ENCODE data around the gene RNF138.
A peak's percentile ranks its signal among the peaks of the same experiment; 100 is the strongest.
"Not testable (repeated sequence)": the region's sequence is repeated elsewhere in the genome, so short reads cannot be mapped to it uniquely, and the experiment has no call there.

The RNF138 gene

DNA sequence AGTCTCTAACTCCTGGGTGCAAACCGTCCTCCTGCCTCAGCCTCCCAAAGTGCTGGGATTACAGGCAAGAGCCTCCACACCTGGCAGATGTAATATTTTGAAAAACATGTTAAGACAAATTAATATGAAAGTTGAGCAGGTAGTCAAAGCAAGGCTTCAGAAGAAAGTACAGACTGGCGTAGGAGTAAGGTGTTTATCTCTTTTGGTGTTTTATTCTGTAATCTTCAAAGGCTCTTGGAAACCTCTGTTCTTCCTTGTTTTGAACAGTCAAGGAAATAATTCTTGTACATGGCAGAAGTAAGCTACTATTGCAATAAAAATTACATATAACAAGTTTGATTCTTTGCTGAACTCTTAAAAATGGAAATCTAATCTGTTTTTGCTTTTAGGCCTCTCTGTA lies 5.3 kb downstream of the RNF138 start:
- DNase-seq = no peak

DNA sequence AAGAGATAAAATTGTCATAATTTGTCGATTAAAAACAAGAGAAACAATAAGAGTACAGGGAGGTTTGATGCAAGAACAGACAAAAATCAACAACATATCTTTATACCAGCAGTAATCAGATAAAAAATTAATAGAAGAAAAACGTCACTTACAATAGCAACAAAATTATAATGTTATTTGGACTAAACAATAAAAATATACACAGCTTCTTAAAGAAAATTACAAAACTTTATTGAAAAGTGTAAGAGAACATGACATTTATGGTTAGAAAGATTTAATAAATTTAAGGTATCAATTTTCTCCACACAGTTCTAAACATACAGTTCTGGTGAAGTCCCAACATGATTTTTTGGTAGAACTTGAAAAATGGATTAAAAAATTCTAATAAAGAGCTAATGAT lies 12.8 kb downstream of the RNF138 start:
- no peak for DNase-seq

DNA sequence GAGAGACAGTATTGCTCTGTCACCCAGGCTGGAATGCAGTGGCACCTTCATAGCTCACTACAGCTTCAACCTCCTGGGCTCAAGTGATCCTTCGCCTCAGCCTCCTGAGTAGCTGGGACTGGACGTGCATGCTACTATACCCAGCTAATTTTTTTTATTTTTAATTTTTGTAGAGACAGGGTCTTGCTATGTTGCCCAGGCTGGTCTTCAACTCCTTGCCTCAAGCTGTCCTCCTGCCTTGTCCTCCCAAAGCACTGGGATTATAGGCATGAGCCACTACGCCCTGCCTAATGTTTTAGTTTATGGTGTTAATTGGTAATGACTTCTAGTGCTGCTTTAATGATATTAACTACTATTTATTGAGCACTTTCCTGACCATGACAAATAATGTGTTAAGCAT lies 18.3 kb downstream of the RNF138 start:
- DNase-seq = no peak

DNA sequence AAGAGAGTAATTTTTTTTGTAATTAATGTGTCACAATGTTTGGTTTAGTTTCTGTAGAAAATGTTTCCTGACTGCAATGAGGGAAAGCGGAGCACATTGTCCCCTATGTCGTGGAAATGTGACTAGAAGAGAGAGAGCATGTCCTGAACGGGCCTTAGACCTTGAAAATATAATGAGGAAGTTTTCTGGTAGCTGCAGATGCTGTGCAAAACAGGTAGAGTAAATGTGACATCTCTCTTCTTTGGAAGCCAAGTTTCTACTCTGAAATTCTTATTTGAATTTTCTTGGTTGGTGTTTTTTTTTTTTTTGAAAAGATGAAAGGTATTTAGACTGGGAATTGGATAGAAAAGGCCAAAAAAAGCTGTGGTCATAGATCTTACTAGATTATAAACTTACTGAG lies 20.0 kb downstream of the RNF138 start:
- no peak for DNase-seq

DNA sequence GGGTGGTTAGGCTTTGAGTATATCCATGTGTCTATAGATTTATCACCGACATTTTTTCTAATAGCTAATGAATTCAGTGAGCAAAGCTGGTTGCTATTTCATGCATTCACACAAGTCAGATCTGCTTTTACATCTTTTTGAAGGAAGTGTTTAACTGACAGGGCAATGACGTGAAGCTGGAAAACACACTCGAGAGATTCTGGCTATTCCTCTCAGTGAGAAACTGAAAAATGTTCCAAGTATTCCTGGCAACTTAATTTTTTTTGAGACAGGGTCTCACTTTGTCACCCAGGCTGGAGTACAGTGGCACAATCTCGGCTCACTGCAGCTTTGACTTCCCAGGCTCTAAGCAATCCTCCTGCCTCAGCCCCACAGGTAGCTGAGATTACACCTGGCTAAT lies 21.2 kb downstream of the RNF138 start:
- DNase-seq = no peak

DNA sequence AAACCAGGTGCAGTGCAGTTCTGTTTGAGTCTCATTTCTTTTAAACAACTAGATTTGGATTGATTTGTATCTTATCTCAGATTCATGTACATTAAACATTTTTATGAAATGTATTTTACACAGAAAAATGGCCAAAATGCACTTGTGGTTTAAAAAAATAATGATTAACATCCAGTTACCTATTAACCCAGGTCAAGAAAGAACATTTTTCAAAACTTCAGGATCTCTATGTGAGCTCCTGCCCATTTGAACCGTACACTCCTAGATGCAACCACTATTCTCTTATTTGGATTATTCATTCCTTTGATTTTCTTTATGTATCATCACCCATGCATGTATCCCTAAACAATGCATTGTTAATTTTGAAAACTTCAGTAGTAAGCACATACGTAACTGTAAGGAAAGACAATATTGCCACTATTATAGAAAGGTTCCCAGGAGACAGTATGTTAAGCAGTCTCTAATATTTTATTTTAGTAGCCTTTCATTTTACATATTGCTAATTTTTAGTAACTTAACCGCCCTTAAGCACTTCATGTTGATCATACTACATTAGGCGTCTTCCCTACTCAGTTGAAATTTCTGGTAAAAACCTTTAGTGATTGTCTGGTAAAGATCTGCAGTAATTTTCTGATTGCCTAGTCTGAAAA lies 22.7 kb downstream of the RNF138 start:
- DNase-seq = no peak

DNA sequence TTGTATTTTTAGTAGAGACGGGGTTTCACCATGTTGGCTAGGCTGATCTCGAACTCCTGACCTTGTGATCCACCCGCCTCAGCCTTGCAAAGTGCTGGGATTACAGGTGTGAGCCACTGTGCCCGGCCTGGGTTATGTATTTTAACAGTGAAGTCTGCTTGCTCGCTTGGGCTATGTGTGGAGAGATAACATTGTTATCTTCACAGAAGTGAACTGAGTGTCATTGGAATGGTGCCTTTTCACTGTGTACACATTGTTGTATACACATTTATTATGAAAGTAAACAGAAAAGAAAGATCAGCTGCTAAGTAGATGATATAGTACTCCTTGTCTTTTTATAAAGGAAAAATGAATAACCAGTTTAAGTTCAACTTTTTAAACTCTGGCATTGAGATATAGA lies 30.4 kb downstream of the RNF138 start:
- no peak for DNase-seq

DNA sequence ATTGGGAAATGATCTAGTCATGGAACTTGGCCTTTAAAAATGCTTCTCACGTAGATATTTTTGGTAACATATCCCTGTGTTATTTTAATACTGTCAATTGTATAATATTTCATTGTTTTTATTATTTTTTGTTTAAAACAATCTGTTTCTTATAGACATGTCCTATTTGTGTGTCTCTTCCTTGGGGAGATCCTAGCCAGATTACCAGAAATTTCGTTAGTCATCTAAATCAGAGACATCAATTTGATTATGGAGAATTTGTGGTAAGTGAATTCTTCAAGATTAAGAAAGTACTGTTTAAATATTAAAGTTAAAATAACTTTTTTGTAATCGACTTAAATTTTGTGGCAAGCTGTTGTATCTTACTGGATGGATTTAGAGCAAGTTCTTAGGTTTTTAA lies 34.9 kb downstream of the RNF138 start:
- no peak for DNase-seq

DNA sequence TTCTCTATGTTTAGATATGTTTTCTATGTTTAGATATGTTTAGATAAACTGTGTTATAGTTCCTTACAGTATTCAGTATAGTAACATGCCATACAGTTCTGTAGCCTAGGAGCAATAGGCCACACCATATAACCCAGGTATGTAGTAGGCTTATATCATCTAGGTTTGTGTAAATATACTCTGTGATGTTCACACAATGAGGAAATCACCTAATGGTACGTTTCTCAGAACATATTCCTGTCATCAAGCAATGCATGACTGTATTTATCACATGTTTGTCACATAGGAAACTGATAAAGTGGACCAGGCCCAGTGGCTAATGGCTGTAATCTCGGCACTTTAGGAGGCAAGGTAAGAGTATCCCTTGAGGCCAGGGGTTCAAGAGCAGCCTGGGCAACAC lies 44.0 kb downstream of the RNF138 start:
- DNase-seq = no peak

DNA sequence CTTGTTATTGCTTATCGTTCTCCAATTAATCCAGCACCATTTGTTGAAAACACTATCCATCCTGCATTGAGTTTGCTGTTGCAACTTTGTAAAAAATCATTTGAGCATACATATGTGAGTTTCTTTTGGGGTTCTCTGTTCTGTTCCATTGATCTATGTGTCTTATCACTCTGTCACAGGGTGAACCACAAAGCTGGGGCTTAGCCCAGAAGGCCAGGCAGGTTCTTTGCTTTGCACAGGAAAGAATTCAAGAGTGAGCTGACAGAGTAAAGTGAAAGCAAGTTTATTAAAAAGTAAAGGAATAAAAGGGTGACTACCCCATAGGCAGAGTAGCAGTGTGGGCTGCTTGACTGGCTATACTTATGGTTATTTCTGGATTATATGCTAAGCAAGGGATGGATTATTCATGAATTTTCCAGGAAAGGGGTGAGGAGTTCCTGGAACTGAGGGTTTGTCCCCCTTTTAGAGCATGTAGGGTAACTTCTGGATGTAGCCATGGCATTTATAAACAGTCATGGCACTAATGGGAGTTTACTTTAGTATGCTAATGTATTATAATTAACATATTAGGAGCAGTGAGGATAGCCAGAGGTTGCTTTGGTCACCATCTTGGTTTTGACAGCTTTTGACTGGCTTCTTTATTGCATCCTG lies 46.8 kb downstream of the RNF138 start:
- DNase-seq = no peak

DNA sequence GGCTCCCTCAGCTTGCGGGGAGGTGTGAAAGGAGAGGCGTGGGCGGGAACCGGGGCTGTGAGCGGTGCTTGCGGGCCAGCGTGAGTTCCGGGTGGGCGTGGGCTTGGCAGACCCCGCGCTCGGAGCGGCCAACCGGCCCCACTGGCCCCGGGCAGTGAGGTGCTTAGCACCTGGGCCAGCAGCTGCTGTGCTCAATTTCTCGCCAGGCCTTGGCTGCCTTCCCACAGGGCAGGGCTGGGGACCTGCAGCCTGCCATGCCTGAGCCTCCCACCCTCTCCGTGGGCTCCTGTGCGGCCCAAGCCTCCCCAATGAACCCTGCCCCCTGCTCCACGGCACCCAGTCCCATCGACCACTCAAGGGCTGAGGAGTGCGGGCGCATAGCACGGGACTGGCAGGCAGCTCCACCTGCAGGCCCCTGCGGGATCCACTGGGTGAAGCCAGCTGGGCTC lies 48.2 kb downstream of the RNF138 start:
- DNase-seq = no peak

DNA sequence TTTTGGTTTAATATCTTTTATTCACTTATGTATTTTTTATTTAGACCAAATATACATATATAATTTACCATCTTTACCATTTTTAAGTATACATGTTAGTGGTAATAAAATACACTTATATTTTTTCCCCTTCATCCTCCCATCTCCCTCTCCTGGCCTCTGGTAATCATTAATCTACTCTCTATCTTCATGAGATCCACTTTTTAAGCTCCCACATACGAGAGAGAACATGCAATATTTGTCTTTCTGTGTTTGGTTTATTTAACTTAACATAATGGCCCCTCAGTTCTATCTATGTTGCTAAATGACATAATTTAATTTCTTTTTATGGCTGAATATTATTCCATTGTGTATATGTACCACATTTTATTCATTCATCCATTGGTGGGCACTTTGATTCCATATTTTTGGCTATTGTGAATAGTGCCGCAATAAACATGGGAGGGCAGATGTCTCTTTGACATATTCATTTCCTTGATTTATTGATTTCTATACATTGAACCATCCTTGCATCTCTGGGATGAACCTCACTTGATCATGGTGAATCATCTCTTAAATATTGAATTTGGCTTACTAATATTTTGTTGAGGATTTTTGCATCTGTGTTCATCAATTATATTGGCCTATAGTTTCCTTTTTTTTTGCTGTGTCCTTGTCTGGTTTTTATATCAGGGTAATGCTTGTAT lies 56.7 kb downstream of the RNF138 start:
- DNase-seq = no peak

DNA sequence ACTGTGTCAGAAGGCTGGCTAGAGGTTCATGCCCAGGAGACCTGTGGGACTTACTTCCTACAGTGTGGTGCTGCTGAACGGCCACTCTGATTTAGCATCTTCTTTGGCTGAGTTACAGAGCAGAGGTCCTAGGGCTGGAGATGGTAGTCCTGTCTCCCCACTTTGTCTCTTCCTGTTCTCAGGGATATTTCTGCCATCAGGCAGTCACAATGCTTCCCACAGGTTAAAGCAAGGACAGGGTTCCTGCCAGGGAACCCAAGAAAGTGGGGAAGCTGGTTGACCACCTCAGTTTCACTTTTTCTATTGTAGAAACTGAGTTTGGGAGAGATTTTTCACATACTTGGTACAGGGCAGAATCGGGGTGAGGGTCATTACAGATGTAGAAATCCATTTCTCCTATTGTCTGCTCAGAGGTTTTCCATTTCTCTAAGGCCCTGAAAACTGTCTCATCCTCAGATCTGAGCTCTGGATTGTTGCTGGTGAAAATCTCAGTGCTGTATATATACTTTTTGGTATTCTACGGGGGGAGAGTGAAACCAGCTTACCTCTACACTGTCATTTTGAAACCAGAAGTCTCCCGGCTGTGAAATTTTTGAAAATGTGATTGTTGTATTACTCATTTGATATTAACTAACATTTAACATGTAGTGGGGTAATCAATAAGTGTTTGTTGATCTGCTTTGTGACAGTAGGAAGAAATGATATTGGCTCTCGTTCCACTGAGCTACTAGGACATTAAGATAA lies 61.2 kb downstream of the RNF138 start:
- no peak for DNase-seq

DNA sequence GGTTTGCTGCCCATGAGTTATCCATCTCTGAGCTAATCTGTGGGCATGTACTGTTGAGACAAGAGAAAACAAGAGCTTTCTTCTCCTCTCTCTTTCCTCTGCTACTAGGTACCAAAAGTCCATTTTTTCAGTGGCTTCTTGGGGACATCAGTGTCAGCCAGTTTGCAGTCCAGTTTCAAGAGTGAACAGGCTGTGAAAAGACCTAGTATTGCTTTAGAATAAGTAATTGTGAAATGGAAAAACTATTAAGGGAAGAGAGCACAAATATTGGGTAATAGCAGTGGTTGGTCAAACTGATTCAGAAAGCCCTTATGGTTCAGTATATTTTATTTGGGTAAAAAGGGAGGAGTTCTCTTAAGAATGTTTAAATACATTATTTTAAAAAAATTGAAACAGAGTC lies 65.2 kb downstream of the RNF138 start:
- no peak for DNase-seq

DNA sequence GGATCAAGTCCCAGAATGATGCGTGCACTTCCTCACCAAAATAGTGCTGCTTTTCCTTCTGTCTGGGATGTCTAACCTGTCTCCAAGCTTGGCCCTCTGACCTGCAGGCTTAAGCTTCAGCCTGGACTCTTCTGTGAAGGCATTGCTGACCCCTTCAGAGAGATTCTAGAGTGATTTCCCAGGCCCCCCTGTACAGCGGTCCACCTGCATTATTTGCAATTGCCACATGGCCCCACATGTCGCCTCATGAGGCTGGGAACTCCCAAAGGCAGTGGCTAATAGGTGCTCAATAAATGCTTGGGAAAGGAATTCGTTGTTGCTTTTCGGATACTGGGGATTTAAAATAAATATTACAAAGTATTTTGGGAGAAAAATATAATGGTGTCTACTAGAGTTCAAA lies 65.9 kb downstream of the RNF138 start:
- no peak for DNase-seq

DNA sequence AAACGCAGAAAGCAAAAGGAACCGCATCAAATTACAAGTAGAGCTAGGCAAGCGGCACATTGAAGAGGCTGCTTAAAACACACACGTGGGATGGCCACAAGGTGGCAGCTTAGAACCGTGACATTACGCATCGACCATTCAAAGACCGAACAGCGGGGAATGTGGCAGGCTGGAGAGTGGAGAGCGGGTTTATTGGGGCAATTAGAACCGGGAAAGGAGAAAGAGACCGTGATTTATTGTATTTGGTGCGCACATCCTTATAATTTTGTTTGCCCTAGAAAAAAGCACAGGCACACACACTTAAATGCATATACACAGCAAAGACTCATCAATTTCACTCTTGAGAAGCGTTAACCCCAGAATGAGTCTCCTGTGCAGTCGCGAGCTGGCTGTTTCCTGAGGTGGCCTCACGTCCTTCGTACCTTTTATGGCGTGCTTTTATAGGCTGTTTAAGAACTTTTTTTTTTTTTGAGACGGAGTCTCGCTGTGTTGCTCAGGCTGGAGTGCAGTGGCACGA lies 66.5 kb downstream of the RNF138 start:
- DNase-seq = peak; percentile 81

DNA sequence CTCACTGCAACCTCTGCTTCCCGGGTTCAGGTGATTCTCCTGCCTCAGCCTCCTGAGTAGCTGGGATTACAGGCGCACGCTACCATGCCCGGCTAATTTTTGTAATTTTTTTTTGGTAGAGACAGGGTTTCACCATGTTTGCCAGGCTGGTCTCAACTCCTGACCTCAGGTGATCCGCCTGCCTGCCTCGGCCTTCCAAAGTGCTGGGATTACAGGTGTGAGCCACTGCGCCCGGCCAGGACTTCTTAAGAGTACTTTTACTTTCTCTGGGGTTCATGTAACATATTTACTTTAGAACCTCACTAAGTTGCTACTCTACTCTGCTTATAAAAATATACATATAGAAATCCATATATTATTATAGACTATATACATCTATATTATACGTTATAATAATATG lies 67.0 kb downstream of the RNF138 start:
- not testable (repeated sequence) for DNase-seq

DNA sequence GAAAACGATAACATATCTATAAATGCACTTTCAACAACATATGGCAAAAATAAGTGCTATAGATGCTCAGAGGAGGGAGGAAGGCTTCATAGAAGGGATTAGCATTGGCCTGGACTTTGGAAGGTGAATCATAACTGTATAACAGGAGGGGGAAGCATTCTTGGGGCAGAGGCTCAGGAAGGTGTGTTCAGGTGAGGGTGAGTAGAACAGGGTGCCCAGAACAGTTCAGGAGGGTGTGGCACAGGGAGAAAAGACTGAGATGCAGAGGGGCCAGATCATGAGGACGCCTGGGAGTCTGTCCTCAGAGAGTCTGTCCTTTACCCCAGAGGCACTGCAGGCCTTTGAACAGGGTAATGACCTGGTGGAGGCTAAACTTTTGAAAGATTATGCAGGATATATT lies 68.9 kb downstream of the RNF138 start:
- DNase-seq = no peak

DNA sequence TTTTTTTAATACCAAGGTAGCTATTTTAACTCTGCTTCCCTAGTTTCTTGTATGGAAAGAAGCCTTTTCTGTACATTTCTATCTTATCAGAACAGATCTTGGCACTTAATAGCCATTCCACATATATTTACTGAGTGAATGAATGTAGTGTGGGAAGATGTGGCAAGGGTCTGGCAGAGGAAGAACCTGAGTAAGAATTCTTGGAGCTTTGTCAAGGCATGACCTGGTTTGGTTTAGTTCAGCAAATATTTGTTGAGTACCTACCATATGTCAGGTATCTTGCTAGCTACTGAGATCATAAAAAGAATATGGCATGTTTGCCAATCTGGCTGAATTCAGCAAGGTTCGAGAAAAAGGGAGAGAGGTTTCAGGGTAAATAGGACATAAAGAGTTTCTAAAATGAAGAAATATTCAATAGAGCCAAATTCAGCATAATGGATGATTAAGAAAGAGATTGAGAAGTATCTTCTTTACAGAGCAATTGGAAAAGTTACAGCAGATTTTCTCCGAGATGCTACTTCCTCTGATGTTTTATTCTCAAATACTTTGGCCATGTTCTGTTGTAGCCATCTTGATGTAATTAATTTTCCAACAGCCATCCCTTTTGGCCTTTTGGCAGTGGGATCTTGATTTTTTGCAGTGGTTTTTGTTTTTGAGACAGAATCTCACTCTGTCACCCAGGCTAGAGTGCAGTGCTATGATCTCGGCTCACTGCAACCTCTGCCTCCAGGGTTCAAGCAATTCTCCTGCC lies 76.5 kb downstream of the RNF138 start:
- DNase-seq = no peak

DNA sequence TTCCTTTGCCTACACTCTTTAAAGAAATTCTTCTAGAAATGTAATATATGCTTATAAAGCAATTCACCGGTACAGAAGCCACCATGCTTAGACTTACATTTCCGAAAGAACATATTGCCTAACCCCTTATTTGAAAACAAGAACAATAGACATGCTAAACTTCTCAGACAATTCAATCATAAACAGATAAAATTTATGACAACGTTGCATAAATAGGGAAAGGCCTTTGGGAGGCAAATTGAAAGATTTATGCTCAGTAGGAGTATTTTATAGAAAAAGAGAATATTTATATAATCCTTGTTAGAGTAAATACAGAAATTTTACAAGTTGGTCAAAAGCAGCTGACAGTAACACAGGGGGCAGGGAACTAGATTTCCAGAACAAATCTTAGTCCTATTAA lies 82.0 kb downstream of the RNF138 start:
- DNase-seq = no peak

DNA sequence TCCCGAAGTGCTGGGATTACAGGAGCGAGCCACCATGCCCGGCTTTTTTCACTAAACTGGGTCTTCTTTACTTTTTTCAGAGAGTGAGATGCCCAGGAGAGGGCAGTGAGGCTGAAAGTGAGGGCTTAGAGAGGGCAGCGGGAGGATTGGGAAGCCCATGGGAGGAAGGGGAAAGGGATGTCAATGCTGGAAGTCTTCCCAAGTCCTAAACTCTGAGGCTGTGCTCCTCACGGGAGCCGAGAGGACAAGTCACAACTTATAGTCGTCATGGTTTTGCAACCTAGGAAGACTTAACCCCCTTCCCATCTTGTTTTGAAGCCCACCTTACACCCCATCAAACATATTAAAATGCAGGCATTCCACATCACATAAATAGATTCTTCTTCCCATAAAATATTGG lies 83.0 kb downstream of the RNF138 start:
- DNase-seq = no peak

DNA sequence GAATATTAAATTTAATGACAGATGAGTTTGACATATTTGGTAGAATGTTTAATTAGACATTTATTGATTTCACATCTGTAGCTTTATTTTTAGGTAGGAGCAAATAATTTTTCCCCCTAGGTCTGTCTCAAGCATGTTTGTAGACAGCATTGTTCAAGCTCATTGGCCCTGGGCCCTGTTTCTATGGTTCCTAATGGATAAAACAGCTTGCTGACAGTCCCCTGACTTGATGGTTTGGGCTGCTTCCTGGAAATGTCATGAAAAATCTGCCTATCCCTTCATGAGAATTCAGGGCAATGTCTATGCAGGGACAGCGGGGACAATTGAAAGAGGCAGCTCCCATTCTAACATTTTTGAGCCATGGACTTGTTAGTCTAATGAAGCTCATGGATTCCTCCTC lies 83.6 kb downstream of the RNF138 start:
- DNase-seq = no peak

DNA sequence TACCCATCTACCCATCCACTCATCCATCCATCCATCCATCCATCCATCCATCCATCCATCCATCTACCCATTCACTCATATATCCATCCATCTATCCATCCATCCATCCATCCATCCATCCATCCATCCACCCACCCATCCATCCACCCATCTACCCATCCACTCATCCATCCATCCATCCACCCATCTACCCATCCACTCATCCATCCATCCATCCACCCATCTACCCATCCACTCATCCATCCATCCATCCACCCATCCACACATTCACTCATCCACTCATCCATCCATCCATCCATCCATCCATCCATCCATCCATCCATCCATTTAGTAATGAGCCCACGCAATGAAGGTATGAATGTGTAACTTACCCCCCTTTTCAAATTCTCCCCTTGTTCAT lies 85.1 kb downstream of the RNF138 start:
- not testable (repeated sequence) for DNase-seq

Data from EL (cell line).